PC-3 (cell line): Measurements from ENCODE around the gene IFT22. TPM values are rescaled to one million over a fixed set of nuclear protein-coding genes. Genes with fewer than 3 reads are reported as not detected.
"Not testable (repeated sequence)": the region's sequence is repeated elsewhere in the genome, so short reads cannot be mapped to it uniquely, and the experiment has no call there.

Experiments
- ATAC-seq: fragments of 200-7000 bp; cut with Tn5 transposase; 2 replicates; pipeline ENCODE4 v1.9.1; 2020; ENCODE audit warnings: mild to moderate bottlenecking, moderate library complexity
- BruUV-seq: library from RNA; stranded (reverse); fragments of 400-500 nt; replicated peaks from 2 replicates; lab custom pipeline; 2021; lab: Mats Ljungman, UMichigan
- CTCF ChIA-PET: fragments of 300-600 bp; sonication (Branson Sonifier 250); formaldehyde crosslinking; loops from one replicate; lab custom pipeline; 2022; ENCODE audit warnings: antibody characterized with exemption; lab: Charles Lee
- POLR2A ChIA-PET: fragments of 300-600 bp; sonication (Branson Sonifier 250); formaldehyde crosslinking; loops from one replicate; lab custom pipeline; 2022; ENCODE audit warnings: antibody characterized with exemption; ENCODE audit not compliant: unreplicated experiment; lab: Charles Lee
- DNase-seq: peaks from one replicate; pipeline ENCODE4 v3.0.0-alpha.2; 2015
- H2AFZ ChIP-seq: fragments of 300-600 bp; sonication (generic); 2 replicates; pipeline ENCODE4 v1.6.0; 2016; ENCODE audit warnings: antibody characterized with exemption, low read length
- H3F3A ChIP-seq: fragments of 300-600 bp; sonication (generic); one replicate; pipeline ENCODE4 v1.6.0; 2017; ENCODE audit warnings: antibody characterized with exemption, low read length, control low read depth, mild to moderate bottlenecking; ENCODE audit not compliant: unreplicated experiment
- H3K27ac ChIP-seq: fragments of 300-600 bp; sonication (generic); 2 replicates; pipeline ENCODE4 v1.5.1; 2016; ENCODE audit warnings: mild to moderate bottlenecking, low read length
- H3K27me3 ChIP-seq: fragments of 300-600 bp; sonication (generic); 2 replicates; pipeline ENCODE4 v1.6.1; 2016; ENCODE audit warnings: low read length, mixed read lengths
- H3K36me3 ChIP-seq: fragments of 300-600 bp; sonication (generic); 2 replicates; pipeline ENCODE4 v1.6.1; 2016; ENCODE audit warnings: low read depth, mixed run types, low read length, mixed read lengths
- H3K4me1 ChIP-seq: fragments of 300-600 bp; sonication (generic); 2 replicates; pipeline ENCODE4 v1.5.1; 2016; ENCODE audit warnings: low read length; ENCODE audit not compliant: insufficient read depth
- H3K4me2 ChIP-seq: fragments of 300-600 bp; sonication (generic); 2 replicates; pipeline ENCODE4 v1.6.0; 2016; ENCODE audit warnings: low read length
- H3K4me3 ChIP-seq: fragments of 300-600 bp; sonication (generic); 2 replicates; pipeline ENCODE4 v1.5.1; 2016; ENCODE audit warnings: mild to moderate bottlenecking, low read length, mixed read lengths
- H3K79me2 ChIP-seq: fragments of 300-600 bp; sonication (generic); 2 replicates; pipeline ENCODE4 v1.6.1; 2017; ENCODE audit warnings: low read length, mixed read lengths
- H3K9ac ChIP-seq: fragments of 300-600 bp; sonication (generic); 2 replicates; pipeline ENCODE4 v1.6.0; 2016; ENCODE audit warnings: mild to moderate bottlenecking, low read length
- H3K9me2 ChIP-seq: fragments of 300-600 bp; sonication (generic); replicated peaks from 2 replicates; pipeline ENCODE4 v1.6.1; 2016; ENCODE audit warnings: mixed run types, low read length, mixed read lengths
- H3K9me3 ChIP-seq: fragments of 300-600 bp; sonication (generic); 2 replicates; pipeline ENCODE4 v1.6.1; 2016; ENCODE audit warnings: low read length, mixed read lengths
- H4K20me1 ChIP-seq: fragments of 300-600 bp; sonication (generic); 2 replicates; pipeline ENCODE4 v1.6.1; 2016; ENCODE audit warnings: low read length, mixed read lengths
- EZH2 ChIP-seq: fragments of 300-600 bp; sonication (generic); IDR thresholded peaks from one replicate; pipeline ENCODE4 v1.6.1; 2017; ENCODE audit warnings: antibody characterized with exemption, mild to moderate bottlenecking, low read length; ENCODE audit not compliant: unreplicated experiment
- EZH2phosphoT487 ChIP-seq: fragments of 300-600 bp; sonication (generic); IDR thresholded peaks from 2 replicates; pipeline ENCODE4 v1.6.1; 2018; ENCODE audit warnings: mild to moderate bottlenecking, antibody characterized with exemption, low read length, borderline replicate concordance
- intact Hi-C: fragments of 100-400 bp; cut with micrococcal nuclease; formaldehyde crosslinking; loops from 2 replicates; pipeline ENCODE4 v1.9.0; 2023
- total RNA-seq: library from RNA; depleted of rRNA; stranded (reverse); fragments of >200 nt; gene quantifications from 2 replicates; pipeline ENCODE4 v1.2.3, GENCODE V29; 2014
- TF ChIP-seq, protein P1 (sequence below): fragments of 300-600 bp; sonication (generic); conservative IDR thresholded peaks from 2 replicates; pipeline ENCODE4 v1.5.1; 2017; ENCODE audit warnings: antibody characterized with exemption, low read depth, mild to moderate bottlenecking, low read length

Gene IFT22
- total RNA-seq, 1 experiment from 2014 or later: 32.8 TPM

DNA sequence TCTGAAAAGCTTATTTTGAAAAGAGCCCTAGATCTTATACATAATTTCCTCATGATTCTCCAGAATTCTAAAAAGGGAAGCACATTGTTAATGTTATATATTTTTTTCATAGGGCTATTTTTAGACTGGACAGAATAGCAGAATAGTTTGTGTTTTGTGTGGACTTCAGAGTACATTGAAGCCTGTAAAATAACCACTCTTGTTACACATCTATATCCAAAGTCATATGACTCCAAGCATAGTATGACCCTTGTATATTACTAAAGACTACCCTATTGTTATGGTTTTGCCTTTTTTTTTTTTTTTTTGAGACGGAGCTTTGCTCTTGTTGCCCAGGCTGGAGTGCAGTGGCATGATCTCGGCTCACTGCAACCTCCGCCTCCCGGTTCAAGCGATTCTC, 50.6 kb downstream of the IFT22 start:
- H4K20me1 ChIP-seq: no peaks in the 10 kb centered on the region
- no peaks in the 10 kb centered on the region for H3K9me3 ChIP-seq
- no peaks in the 10 kb centered on the region for H3K79me2 ChIP-seq
- DNase-seq (no peak), ATAC-seq (no peak)
- no peak overlapping the region for H3K27ac ChIP-seq
- intact Hi-C loops: no loop called here
- H3K4me2 ChIP-seq: no peak overlapping the region
- BruUV-seq: no TSS peak
- POLR2A ChIA-PET: no interaction called here
- no peaks in the 10 kb centered on the region for H3K4me1 ChIP-seq
- no peaks in the 10 kb centered on the region for H3K27me3 ChIP-seq
- CTCF ChIA-PET: no interaction called here
- H3F3A ChIP-seq: no peaks in the 10 kb centered on the region
- TF ChIP-seq, protein P1, sequence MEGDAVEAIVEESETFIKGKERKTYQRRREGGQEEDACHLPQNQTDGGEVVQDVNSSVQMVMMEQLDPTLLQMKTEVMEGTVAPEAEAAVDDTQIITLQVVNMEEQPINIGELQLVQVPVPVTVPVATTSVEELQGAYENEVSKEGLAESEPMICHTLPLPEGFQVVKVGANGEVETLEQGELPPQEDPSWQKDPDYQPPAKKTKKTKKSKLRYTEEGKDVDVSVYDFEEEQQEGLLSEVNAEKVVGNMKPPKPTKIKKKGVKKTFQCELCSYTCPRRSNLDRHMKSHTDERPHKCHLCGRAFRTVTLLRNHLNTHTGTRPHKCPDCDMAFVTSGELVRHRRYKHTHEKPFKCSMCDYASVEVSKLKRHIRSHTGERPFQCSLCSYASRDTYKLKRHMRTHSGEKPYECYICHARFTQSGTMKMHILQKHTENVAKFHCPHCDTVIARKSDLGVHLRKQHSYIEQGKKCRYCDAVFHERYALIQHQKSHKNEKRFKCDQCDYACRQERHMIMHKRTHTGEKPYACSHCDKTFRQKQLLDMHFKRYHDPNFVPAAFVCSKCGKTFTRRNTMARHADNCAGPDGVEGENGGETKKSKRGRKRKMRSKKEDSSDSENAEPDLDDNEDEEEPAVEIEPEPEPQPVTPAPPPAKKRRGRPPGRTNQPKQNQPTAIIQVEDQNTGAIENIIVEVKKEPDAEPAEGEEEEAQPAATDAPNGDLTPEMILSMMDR: no peak
- no peak for TF ChIP-seq EZH2
- no peak for TF ChIP-seq EZH2phosphoT487
- no peaks in the 10 kb centered on the region for H3K9me2 ChIP-seq
- H3K9ac ChIP-seq: no peak overlapping the region
- H3K36me3 ChIP-seq: no peaks in the 10 kb centered on the region
- no peak overlapping the region for H3K4me3 ChIP-seq
- H2AFZ ChIP-seq: no peak overlapping the region

DNA sequence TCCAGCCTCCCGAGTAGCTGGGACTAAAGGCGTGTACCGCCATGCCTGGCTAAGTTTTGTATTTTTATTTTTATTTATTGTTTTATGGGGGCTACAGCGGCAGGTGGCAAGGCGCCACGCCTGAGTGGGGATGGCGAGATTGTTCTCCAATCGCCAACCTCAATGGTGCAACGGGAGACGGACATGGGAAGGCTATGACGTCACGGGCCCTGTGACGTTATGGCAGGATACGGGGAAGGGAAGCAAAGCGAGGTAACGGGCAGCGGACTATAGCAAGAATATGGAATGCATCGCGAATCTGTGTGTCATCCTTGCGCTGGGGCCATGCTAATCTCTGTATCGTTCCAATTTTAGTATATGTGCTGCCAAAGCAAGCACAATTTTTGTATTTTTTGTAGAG, 51.9 kb downstream of the IFT22 start:
- H3K9ac ChIP-seq: no peak overlapping the region
- H3K4me1 ChIP-seq: no peaks in the 10 kb centered on the region
- ChIA-PET CTCF (no interaction called here), POLR2A (no interaction called here)
- H3F3A ChIP-seq: no peaks in the 10 kb centered on the region
- H3K9me3 ChIP-seq: no peaks in the 10 kb centered on the region
- no peak overlapping the region for H3K4me3 ChIP-seq
- H3K4me2 ChIP-seq: no peak overlapping the region
- no peak overlapping the region for H2AFZ ChIP-seq
- intact Hi-C loops: no loop called here
- H4K20me1 ChIP-seq: no peaks in the 10 kb centered on the region
- H3K36me3 ChIP-seq: no peaks in the 10 kb centered on the region
- H3K9me2 ChIP-seq: no peaks in the 10 kb centered on the region
- H3K79me2 ChIP-seq: no peaks in the 10 kb centered on the region
- no peaks in the 10 kb centered on the region for H3K27me3 ChIP-seq
- no peak overlapping the region for H3K27ac ChIP-seq
- no TSS peak for BruUV-seq
- DNase-seq: no peak
- ATAC-seq: no peak
- no peak for TF ChIP-seq EZH2
- no peak for TF ChIP-seq EZH2phosphoT487
- TF ChIP-seq, protein P1: no peak

DNA sequence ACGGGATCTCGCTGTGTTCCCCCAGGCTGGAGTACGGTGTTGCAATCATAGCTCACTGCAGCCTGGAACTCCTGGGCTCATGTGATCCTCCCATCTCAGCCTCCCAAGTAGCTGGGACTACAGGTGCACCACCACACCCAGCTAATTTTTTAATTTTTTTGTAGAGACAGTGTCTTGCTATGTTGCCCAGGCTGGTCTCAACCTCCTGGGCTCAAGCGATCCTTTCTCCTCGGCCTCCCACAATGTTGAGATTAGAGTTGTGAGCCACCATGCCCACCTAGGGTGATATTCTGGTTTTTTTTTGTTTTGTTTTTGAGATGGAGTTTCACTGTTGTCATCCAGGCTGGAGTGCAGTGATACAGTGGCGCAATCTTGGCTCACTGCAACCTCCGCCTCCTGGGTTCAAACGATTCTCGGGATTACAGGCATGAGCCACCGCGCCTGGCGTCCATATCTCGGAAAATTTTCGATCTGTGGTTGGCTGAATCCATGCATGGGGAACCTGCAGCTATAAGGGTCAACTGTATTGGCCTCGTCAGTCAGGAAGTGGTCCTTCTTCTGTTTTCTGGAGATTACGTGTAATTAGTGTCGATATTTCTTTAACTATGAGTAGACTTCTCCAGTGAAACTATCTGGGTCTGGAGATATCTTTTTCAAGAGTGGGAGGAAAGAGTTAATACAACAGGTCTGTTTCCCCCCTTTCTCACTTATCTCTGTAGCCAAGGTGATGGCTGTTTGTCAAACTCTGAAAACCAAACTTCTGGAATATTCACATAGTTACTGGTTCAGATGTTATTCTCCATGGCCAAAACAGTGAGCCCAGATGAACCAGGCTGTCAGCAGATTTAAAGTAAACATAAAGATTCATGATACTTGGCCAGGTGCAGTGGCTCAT, 55.7 kb downstream of the IFT22 start:
- BruUV-seq: no TSS peak
- CTCF ChIA-PET: no interaction called here
- no peaks in the 10 kb centered on the region for H4K20me1 ChIP-seq
- H3K4me3 ChIP-seq: no peak overlapping the region
- no peaks in the 10 kb centered on the region for H3K4me1 ChIP-seq
- POLR2A ChIA-PET: interaction anchor here (0.7 kb wide), 1 partner anchor 12 kb away, joined by 5 read pairs; no protein-coding TSS in a partner anchor
- no peaks in the 10 kb centered on the region for H3K27me3 ChIP-seq
- no peaks in the 10 kb centered on the region for H3K9me2 ChIP-seq
- ATAC-seq (no peak), DNase-seq (no peak)
- H2AFZ ChIP-seq: no peak overlapping the region
- H3K36me3 ChIP-seq: no peaks in the 10 kb centered on the region
- intact Hi-C loops: no loop called here
- H3F3A ChIP-seq: no peaks in the 10 kb centered on the region
- H3K9me3 ChIP-seq: no peaks in the 10 kb centered on the region
- TF ChIP-seq, protein P1: no peak
- TF ChIP-seq EZH2phosphoT487 (no peak), EZH2 (no peak)
- no peaks in the 10 kb centered on the region for H3K79me2 ChIP-seq
- no peak overlapping the region for H3K4me2 ChIP-seq
- H3K9ac ChIP-seq: no peak overlapping the region
- no peak overlapping the region for H3K27ac ChIP-seq

DNA sequence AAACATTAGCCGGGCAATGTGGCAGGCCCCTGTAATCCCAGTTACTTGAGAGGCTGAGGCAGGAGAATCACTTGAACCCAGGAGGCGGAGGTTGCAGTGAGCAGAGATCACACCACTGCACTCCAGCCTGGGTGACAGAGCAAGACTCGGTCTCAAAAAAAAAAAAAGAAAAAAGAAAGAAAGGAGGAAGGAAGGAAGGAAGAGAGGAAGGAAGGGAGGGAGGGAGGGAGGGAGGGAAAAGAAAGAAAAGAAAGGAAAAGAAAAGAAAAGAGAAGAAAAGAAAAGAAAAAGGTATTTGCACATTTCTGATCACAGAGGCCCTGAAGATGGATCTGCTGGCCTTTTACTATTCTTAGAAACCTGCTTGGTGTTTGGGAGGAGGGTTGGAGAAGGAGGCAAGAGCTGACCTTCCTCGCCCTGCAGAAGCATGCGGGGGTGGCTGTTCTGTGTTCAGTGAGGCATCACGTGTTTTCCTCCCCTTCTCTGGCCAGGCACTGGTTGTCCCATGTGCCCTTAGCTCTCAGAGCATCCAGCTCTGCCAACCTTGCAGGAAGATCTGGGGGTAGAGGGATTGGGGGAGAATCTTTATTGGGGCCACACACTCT, 57.4 kb downstream of the IFT22 start:
- BruUV-seq, H2AFZ ChIP-seq, H3K9me3 ChIP-seq, H3F3A ChIP-seq, intact Hi-C loops, DNase-seq, H3K9me2 ChIP-seq, H3K9ac ChIP-seq, H3K4me2 ChIP-seq, H3K36me3 ChIP-seq, POLR2A ChIA-PET, H3K4me3 ChIP-seq, H3K27ac ChIP-seq, CTCF ChIA-PET, H3K27me3 ChIP-seq, H3K4me1 ChIP-seq, H4K20me1 ChIP-seq, H3K79me2 ChIP-seq: not testable (repeated sequence)
- ATAC-seq: peak; percentile 24; the same call in 1 of the 2 replicates
